GM18499 (cell line): Measurements from ENCODE around the gene HSPBP1.

Source experiments
- ATAC-seq: cut with Tn5 transposase; IDR thresholded peaks from one replicate; pipeline ENCODE4 v1.9.1; 2021; ENCODE audit warnings: moderate number of reproducible peaks; ENCODE audit not compliant: insufficient read depth, unreplicated experiment

Gene HSPBP1

DNA sequence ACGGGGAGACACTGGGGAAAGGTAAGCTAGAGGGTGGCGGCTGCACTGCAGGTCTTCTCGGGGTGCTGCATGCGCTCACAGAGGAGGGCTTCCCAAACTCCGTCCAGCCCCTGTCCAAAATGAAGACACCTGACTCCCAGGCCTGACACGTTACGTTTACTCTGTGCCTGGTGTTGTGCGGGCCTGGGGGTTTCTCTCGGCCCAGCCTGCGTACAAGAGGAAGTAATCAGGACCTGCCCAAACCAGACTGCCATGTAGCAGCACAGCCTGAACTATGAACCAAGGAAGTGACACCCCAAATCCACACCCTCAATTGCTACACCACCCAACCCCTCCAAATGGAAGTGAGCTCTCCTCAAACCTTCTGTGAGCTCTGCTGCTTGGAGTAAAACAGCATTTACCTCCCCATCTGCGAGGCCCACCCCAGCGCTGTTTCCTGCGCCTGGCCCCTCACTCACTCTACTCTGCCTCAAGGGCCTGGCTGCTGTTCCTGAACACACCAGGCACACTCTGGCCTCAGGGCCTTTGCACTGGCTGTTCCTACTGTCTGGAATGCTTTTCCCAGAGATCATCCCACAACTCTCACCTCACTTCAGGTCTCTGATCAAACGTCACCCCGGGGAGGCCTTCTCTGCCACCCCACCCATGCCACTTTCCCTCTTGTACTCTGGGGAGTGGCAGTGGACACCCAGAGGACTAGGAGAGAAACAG lies 3.0 kb downstream of the HSPBP1 start:
- no peak for ATAC-seq

GRCh38 chr19:55275851-55276719 lies 3.8 kb downstream of the HSPBP1 start:
- no peak for ATAC-seq

- ATAC-seq = no peak
These were observed 5.8 kb downstream of the HSPBP1 start for GRCh38 chr19:55273978-55274707.

DNA sequence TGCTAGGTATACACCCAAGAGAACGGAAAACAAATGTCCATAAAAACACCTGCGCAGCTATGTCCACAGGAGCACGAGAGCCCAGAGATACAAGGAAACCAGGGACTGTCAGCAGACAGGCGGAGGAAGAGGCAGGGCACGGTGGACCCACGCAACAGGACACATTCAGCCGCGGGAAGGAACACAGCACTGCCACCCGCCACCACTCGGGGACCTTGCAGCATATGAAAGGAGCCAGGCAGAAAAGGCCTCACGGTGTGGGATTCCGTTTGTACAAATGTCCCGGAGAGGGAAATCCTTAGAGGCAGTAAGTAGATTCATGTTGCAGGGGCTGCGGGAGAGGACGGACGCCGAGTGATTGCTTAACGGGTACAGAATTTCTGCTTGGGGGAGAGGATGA lies 7.8 kb downstream of the HSPBP1 start:
- no peak for ATAC-seq

DNA sequence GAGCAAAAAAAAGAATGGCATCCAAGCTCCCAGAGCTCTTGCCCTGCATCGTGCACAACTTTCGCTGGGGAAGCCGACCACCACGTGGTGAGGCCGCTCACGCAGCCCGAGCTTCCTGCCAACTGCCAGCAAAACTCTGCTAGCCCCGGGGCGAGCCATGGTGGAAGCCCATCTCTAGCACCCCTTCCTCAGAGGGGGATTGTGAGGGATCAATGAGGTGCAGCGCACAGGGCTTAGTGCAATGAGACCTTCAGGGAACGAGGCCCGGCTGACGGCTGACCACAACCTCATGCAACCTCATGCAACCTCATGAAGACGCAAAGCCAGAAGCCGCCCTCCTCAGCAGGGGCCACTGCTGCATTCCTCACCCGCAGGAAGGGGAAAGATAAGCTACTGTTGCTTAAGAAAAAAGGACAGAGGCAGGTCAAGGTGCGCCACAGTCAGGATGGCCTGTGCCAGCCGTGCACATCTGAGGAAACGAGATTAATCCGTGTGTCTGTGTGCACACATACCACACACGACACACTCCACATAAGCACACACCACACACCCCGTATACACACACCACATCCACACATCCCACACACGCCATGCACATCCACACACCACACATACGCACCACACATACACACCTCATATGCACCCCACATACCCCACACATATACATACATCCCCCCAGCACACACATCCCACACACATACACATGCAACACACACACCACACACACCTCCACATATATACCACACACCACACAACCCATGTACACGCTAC lies 9.6 kb downstream of the HSPBP1 start:
- no peak for ATAC-seq

GRCh38 chr19:55269299-55269698 lies 10.6 kb downstream of the HSPBP1 start:
- no peak for ATAC-seq

- no peak for ATAC-seq
These were observed 13.1 kb downstream of the HSPBP1 start for GRCh38 chr19:55266840-55267239.

DNA sequence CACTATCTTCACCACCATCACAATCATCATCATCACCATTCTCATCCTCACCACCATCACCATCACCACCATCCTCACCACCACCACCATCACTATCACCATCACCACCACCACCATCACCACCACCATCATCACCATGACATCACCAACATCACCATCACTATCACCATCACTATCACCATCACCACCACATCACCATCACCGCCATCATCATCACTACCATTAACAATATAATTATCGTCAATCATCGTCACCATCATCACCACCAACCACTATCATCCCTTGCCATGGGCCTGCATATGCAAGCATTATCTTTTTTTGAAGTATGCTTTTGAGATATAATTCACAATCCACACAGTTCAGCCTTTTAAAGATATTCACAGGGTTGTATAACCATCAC lies 13.5 kb downstream of the HSPBP1 start:
- ATAC-seq = no peak

- ATAC-seq = no peak
These were observed 14.1 kb downstream of the HSPBP1 start for GRCh38 chr19:55265723-55266386.

DNA sequence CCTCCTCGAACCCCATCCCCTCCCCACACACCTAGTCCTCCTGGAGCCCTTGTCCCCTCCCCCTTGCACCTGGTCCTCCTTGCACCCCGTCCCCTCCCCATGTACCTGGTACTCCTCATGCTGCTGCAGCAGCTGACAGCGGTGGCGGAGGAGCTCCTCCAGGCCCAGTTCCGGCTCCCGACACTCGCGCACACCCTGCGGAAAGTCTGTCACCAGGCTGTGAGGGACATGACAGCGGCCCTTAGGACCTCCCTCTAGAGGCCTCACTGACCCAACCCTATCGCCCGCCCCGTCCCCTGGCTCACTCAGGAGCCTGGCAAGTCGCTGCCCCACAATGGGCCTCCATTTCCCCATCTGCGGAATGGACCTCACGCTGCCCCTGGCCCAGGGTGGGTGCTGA lies 14.7 kb downstream of the HSPBP1 start:
- no peak for ATAC-seq

GRCh38 chr19:55264531-55264930 lies 15.4 kb downstream of the HSPBP1 start:
- ATAC-seq = no peak

GRCh38 chr19:55262359-55262758 lies 17.6 kb downstream of the HSPBP1 start:
- no peak for ATAC-seq

- no peak for ATAC-seq
These were observed 18.2 kb downstream of the HSPBP1 start for GRCh38 chr19:55261671-55262126.

- ATAC-seq = no peak
These were observed 20.2 kb downstream of the HSPBP1 start for GRCh38 chr19:55259540-55260210.

DNA sequence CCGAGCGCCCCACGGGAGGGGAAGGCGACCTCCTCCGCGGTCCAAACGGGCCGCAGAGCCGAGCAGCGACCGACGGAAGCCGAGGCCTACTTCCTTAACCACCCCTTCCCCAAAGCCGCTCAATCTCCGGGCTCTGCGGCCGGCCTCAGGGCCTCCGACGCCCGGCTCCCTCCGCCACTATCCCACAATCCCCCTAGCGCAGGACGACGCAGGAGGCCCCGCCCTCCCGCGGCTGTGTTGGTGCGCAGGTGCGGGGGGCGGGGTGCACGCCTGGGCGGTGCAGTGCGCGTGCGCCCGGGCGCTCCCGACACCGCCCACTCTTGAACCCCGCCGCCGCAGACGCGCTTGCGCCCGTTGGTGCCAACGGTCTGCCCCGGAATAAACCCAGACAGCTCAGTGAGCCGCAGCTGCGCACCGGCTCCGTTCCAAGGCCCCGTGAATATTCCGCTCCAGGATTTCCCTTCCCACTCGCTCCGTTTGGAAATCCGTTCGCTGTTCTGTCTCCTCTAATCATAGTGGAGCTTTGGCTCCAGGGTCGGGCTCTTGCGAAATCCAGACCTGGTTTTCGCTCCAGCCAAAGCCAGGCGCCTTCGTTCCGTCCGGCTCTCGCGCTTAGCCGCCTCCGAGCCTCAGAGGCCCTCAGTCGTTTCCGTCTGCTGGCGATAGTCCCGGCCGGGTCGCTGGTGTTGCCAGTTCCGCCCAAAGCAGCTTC lies 20.9 kb downstream of the HSPBP1 start, which contains the start of gene PPP6R1:
Gene PPP6R1, minus strand, starts transcription at position 190 of the 712 bp plus-strand sequence. CDS start 11,914 bp downstream, outside the sequence.
- ATAC-seq = peak; percentile 63

DNA sequence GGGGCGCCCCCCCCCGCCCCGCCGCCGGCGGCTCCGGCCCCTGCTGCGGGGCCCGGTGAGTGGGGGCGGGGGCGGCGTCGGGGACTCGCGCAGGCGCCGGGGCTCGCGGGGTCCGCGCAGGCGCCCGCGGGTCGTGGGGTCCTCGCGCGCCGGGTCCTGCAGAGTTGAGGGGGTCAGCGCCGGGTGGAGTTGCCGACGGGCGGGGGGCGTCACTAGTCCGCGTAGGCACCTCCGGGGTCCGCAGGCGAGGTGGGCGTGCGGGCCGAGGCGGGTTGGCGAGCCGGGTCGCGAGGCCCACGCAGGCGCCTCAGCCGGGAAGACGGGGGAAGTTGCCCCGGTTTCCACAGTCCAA lies 21.5 kb downstream of the HSPBP1 start:
- ATAC-seq = no peak

DNA sequence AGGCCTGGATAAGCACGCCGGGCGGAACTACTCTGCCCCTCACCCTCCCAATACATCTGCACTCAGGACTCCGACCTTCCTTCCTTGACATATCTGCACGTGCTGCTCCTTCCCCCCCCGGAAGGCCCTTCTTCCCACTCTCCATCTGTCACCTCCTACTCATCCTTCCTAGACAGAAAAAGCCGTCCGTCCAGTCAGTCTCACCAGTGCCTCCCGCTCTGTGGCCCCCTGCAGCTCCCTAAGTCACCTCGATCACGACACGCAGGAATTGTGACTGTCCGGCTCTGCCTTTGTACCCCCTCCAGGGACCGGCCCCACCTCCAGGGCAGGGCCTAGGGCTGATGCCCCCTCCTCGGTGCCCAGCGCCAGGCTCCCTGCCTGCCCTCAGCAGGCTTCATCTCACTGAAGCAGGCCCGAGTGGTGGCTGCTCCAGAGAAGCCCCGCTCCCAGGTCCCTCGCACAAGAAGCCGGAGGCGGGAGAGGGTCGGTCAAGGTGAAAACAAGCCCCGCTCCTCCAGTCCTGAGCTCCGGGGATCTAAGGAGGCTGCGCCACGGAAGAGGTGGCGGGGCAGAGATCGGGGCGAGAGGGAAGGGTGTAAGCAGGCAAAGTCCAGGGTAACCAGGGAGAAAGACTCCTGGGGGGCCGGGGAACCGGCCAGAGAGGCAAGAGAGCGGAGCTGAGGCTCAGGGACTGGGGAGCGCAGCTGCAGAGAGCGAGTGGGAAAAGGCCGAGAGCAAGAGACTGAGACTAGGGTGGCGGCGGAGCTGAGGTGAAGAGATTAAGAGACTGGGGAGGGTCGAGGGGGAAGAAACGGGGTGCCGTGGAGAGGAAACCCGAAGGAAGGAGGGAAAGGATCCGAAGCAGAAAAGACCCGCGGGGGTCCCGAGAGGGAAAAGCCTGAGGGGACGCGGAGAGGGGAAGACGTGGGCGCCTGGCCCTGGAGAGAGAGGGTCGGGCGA lies 22.2 kb downstream of the HSPBP1 start:
- ATAC-seq = no peak
